Activated B cell treated with CpG ODN at 0.5 μM for 24 hours (primary cell): ENCODE data around the gene SLC6A17. TPM values are rescaled to one million over a fixed set of nuclear protein-coding genes. Genes with fewer than 3 reads are reported as not detected.

Source experiments
- ATAC-seq: fragments of 200-7000 bp; cut with Tn5 transposase; one replicate; pipeline ENCODE4 v1.10.0; 2021; ENCODE audit warnings: low read depth, mild to moderate bottlenecking, moderate library complexity
- CTCF ChIA-PET: fragments of 350-600 bp; sonication (Branson Sonifier 250); formaldehyde crosslinking; loops from one replicate; lab custom pipeline; 2021; ENCODE audit warnings: antibody characterized with exemption; lab: Charles Lee
- POLR2A ChIA-PET: fragments of 350-600 bp; sonication (Branson Sonifier 250); formaldehyde crosslinking; loops from one replicate; lab custom pipeline; 2021; ENCODE audit warnings: antibody characterized with exemption; lab: Charles Lee
- DNase-seq: peaks from one replicate; pipeline ENCODE4 v3.0.0; 2022
- H3K27ac Mint-ChIP-seq: one replicate; pipeline ENCODE4 v1.8.0; 2020; ENCODE audit warnings: mixed read lengths
- H3K27me3 Mint-ChIP-seq: one replicate; pipeline ENCODE4 v1.8.0; 2021; ENCODE audit warnings: mixed read lengths
- H3K36me3 Mint-ChIP-seq: one replicate; pipeline ENCODE4 v1.8.0; 2021; ENCODE audit warnings: low read depth, mixed read lengths
- H3K4me1 Mint-ChIP-seq: one replicate; pipeline ENCODE4 v1.8.0; 2021; ENCODE audit warnings: mixed read lengths
- H3K4me3 Mint-ChIP-seq: one replicate; pipeline ENCODE4 v1.8.0; 2020; ENCODE audit warnings: mild to moderate bottlenecking, mixed read lengths
- H3K9me3 Mint-ChIP-seq: one replicate; pipeline ENCODE4 v1.8.0; 2020; ENCODE audit warnings: mixed read lengths
- intact Hi-C: fragments of 100-400 bp; cut with micrococcal nuclease; formaldehyde crosslinking; loops from one replicate; pipeline ENCODE4 v1.15.1; 2024
- total RNA-seq: library from RNA; stranded (reverse); gene quantifications from 2 replicates; pipeline ENCODE4 v1.2.3, GENCODE V29; 2022
- TF ChIP-seq, protein P1 (sequence below): fragments of 200-600 bp; IDR thresholded peaks from one replicate; pipeline ENCODE4 v1.8.0; 2022; ENCODE audit warnings: antibody characterized with exemption, mild to moderate bottlenecking

SLC6A17 gene
- total RNA-seq, 1 donor from 2014 or later = not detected

DNA sequence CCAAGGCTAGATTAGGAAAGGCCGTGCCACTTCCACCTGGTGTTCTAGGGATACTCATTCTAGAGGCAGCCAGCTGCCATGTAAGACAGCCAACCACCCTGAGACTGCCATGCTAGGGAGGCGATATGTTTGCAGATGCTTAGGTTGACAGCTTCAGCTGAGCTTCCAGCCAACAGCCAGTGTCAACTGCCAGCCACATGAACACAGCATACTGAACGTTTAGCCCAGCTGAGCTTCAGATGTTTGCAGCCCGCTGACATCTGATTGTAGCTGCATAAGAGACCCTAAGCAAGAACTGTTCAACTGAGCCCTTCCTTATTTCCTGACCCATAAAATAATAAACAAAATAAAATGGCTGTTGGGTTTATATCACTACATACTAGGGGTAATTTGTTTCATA is 54.9 kb downstream of the SLC6A17 start:
- no peak overlapping the region for H3K27ac Mint-ChIP-seq
- ChIA-PET POLR2A (no interaction called here), CTCF (interaction anchor here (1.4 to 13.5 kb wide), 4 partner anchors 110 to 292 kb away, joined by 3 to 459 read pairs (median 89); no protein-coding TSS in a partner anchor)
- no peaks in the 10 kb centered on the region for H3K27me3 Mint-ChIP-seq
- intact Hi-C loops = no loop called here
- ATAC-seq = no peak
- no peak overlapping the region for H3K4me3 Mint-ChIP-seq
- DNase-seq = no peak
- H3K36me3 Mint-ChIP-seq = no peaks in the 10 kb centered on the region
- H3K4me1 Mint-ChIP-seq = peaks cover 22% of the 10 kb centered on the region
- TF ChIP-seq, protein P1, sequence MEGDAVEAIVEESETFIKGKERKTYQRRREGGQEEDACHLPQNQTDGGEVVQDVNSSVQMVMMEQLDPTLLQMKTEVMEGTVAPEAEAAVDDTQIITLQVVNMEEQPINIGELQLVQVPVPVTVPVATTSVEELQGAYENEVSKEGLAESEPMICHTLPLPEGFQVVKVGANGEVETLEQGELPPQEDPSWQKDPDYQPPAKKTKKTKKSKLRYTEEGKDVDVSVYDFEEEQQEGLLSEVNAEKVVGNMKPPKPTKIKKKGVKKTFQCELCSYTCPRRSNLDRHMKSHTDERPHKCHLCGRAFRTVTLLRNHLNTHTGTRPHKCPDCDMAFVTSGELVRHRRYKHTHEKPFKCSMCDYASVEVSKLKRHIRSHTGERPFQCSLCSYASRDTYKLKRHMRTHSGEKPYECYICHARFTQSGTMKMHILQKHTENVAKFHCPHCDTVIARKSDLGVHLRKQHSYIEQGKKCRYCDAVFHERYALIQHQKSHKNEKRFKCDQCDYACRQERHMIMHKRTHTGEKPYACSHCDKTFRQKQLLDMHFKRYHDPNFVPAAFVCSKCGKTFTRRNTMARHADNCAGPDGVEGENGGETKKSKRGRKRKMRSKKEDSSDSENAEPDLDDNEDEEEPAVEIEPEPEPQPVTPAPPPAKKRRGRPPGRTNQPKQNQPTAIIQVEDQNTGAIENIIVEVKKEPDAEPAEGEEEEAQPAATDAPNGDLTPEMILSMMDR = no peak
- H3K9me3 Mint-ChIP-seq = no peaks in the 10 kb centered on the region

DNA sequence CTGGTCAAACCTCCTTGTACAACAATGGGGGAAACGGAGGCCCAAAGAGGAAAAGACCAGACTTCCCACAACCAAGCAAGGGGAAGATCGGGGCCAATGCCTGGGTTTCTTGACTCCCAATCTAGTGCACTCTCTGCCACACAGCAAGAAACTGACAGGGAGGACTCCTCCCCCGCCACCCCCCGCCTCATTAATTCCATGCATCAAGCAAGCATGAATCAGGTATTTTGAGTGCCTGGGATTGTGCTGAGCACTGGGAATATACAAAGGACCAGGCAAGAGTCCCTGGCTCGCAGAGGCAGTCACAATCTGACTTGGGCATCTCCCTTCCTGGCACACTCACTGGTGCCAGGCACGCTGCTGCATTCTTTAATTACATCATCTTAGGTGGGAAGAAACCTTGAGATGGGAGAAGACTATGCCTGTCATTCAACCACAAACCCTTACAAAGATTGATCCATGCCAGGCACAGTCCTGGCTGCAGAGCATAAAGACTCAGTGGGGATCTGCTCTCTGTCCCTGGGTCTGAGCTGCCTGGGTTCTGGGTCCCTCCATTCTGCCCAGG is 55.4 kb downstream of the SLC6A17 start:
- intact Hi-C loops = no loop called here
- Mint-ChIP-seq H3K36me3 (no peaks in the 10 kb centered on the region), H3K9me3 (no peaks in the 10 kb centered on the region), H3K27ac (no peak overlapping the region), H3K27me3 (no peaks in the 10 kb centered on the region), H3K4me3 (no peak overlapping the region), H3K4me1 (peaks cover 22% of the 10 kb centered on the region)
- ChIA-PET CTCF (interaction anchor here (4.5 to 13.5 kb wide), 5 partner anchors 110 to 290 kb away, joined by 66 to 459 read pairs (median 106); partner anchors contain the start of gene RBM15), POLR2A (interaction anchor here (7.0 kb wide), 1 partner anchor 133 kb away, joined by 78 read pairs; the partner anchor contains the start of gene RBM15)
- no peak for ATAC-seq
- no peak for DNase-seq
- TF ChIP-seq, protein P1 = no peak

GRCh38 chr1:110206261-110206920 is 56.1 kb downstream of the SLC6A17 start:
- H3K9me3 Mint-ChIP-seq = no peaks in the 10 kb centered on the region
- peaks cover 24% of the 10 kb centered on the region for H3K4me1 Mint-ChIP-seq
- no peaks in the 10 kb centered on the region for H3K27me3 Mint-ChIP-seq
- ChIA-PET CTCF (interaction anchor here (1.2 to 13.5 kb wide), 13 partner anchors 13 to 289 kb away, joined by 3 to 459 read pairs (median 7); partner anchors contain the start of gene RBM15), POLR2A (interaction anchor here (1.9 to 7.0 kb wide), 4 partner anchors 106 to 290 kb away, joined by 6 to 78 read pairs (median 23); partner anchors contain the start of gene RBM15)
- DNase-seq (no peak), ATAC-seq (no peak)
- no peak overlapping the region for H3K4me3 Mint-ChIP-seq
- TF ChIP-seq, protein P1 = no peak
- H3K36me3 Mint-ChIP-seq = no peaks in the 10 kb centered on the region
- no peak overlapping the region for H3K27ac Mint-ChIP-seq
- intact Hi-C loops = no loop called here

DNA sequence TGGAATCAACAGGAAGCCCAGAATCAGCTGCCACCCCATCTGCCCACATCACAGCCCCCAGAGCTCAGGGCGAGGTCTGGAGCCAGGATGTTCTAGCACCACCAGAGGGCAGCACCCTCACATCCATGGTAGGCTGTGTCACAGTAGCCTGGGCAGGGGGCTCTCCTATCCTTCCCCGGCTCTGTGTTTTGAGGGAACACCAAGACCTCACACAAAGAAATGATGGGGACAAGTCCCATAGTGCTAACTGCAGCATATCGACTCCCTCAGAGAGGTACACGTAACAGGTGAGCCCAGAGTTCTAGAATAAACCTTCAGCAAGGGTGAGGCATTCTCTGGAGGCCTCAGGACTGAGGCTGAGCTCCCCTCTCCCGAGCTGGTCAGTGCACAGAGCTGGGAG is 57.5 kb downstream of the SLC6A17 start:
- ChIA-PET CTCF (interaction anchor here (0.6 to 13.5 kb wide), 39 partner anchors 9 to 717 kb away, joined by 3 to 459 read pairs (median 4); partner anchors contain the start of gene RBM15), POLR2A (interaction anchor here (0.6 to 7.0 kb wide), 8 partner anchors 105 to 655 kb away, joined by 3 to 78 read pairs (median 6); partner anchors contain the start of gene RBM15)
- intact Hi-C loops = loop anchor here (1.0 kb wide), 4 partner anchors 104 to 288 kb away; partner anchors contain the start of gene LAMTOR5
- Mint-ChIP-seq H3K27ac (no peak overlapping the region), H3K27me3 (peaks cover 2% of the 10 kb centered on the region), H3K9me3 (no peaks in the 10 kb centered on the region), H3K36me3 (no peaks in the 10 kb centered on the region), H3K4me3 (no peak overlapping the region), H3K4me1 (peaks cover 27% of the 10 kb centered on the region)
- no peak for ATAC-seq
- TF ChIP-seq, protein P1 = peak; percentile 65
- DNase-seq = peak; percentile 63
